Natural killer cell (primary cell): Measurements from ENCODE around the gene GDPD4. TPM values are rescaled to one million over a fixed set of nuclear protein-coding genes. Genes with fewer than 3 reads are reported as not detected.

ENCODE experiments used
- ATAC-seq, 3 donors: fragments of 150-1000 bp in 2 of 3; fragments of 200-7000 bp in 1 of 3; cut with Tn5 transposase; 1 replicate in 1 of 3; 2 replicates in 2 of 3; pipeline ENCODE4 v1.10.0; 2021; ENCODE audit warnings: mild to moderate bottlenecking in 2 of 3, moderate library complexity in 2 of 3
- DNase-seq, 2 donors: peaks; one replicate each; pipeline versions ENCODE4 v3.0.0 to v3.0.0-alpha.2; 2013 to 2021; ENCODE audit warnings: mixed read lengths in 1 of 2
- H3K27ac ChIP-seq: one replicate; pipeline ENCODE4 v1.5.1; 2013; ENCODE audit warnings: mild to moderate bottlenecking, low read length
- H3K27me3 ChIP-seq: one replicate; pipeline ENCODE4 v1.6.1; 2013; ENCODE audit warnings: low read length; ENCODE audit not compliant: control insufficient read depth, insufficient read depth
- H3K36me3 ChIP-seq: one replicate; pipeline ENCODE4 v1.6.1; 2013; ENCODE audit warnings: low read length; ENCODE audit not compliant: control insufficient read depth, insufficient read depth
- H3K4me1 ChIP-seq: one replicate; pipeline ENCODE4 v1.6.1; 2013; ENCODE audit warnings: low read length; ENCODE audit not compliant: control insufficient read depth, insufficient read depth
- H3K4me3 ChIP-seq: one replicate; pipeline ENCODE4 v1.5.1; 2013; ENCODE audit warnings: low read length
- H3K9me3 ChIP-seq: one replicate; pipeline ENCODE4 v1.6.1; 2013; ENCODE audit warnings: low read length; ENCODE audit not compliant: control insufficient read depth, insufficient read depth
- H3K27ac Mint-ChIP-seq, 2 donors: one replicate each; pipeline ENCODE4 v1.8.0; 2022; ENCODE audit warnings: mild to moderate bottlenecking in 2 of 2, mixed read lengths in 2 of 2, moderate library complexity in 1 of 2
- H3K27me3 Mint-ChIP-seq, 2 donors: one replicate each; pipeline ENCODE4 v1.8.0; 2022; ENCODE audit warnings: low read depth in 2 of 2, mixed read lengths in 2 of 2
- H3K36me3 Mint-ChIP-seq: one replicate; pipeline ENCODE4 v1.8.0; 2022; ENCODE audit warnings: mixed read lengths
- H3K4me1 Mint-ChIP-seq, 2 donors: one replicate each; pipeline ENCODE4 v1.8.0; 2022; ENCODE audit warnings: mixed read lengths in 2 of 2
- H3K4me3 Mint-ChIP-seq: one replicate; pipeline ENCODE4 v1.8.0; 2022; ENCODE audit warnings: mild to moderate bottlenecking, moderate library complexity, mixed read lengths
- H3K9me3 Mint-ChIP-seq, 2 donors: one replicate each; pipeline ENCODE4 v1.8.0; 2022; ENCODE audit warnings: mixed read lengths in 2 of 2
- CTCF ChIP-seq: fragments of 200-600 bp; IDR thresholded peaks from one replicate; pipeline ENCODE4 v1.8.0; 2022; ENCODE audit warnings: antibody characterized with exemption
- WGBS: methylation state at CpG from one replicate; pipeline ENCODE4 v1.1.7; 2013; ENCODE audit warnings: missing lambda C conversion rate; ENCODE audit not compliant: insufficient coverage; 5-methylcytosine and 5-hydroxymethylcytosine counted together
- intact Hi-C: fragments of 100-400 bp; cut with micrococcal nuclease; formaldehyde crosslinking; loops from one replicate; pipeline ENCODE4 v1.14.2; 2022
- total RNA-seq, 4 donors: library from RNA; stranded (reverse); fragments of 120-200 nt in 1 of 4; gene quantifications; one replicate each; pipeline versions ENCODE4 v1.2.3 to v1.2.4, GENCODE V29; 2013 to 2022

The GDPD4 gene
- total RNA-seq, 3 donors from 2014 or later (not counting 1 experiment from before 2014, with no cell fraction given) = not detected

- Histone ChIP-seq H3K4me3 (no peak overlapping the region), H3K27ac (no peak overlapping the region), H3K36me3 (no peaks in the 10 kb centered on the region), H3K9me3 (no peaks in the 10 kb centered on the region), H3K27me3 (no peaks in the 10 kb centered on the region), H3K4me1 (no peaks in the 10 kb centered on the region)
- Mint-ChIP-seq H3K27me3 (no peaks in the 10 kb centered on the region), H3K4me1 (no peaks in the 10 kb centered on the region), H3K36me3 (no peaks in the 10 kb centered on the region), H3K4me3 (no peak overlapping the region), H3K9me3 (no peaks in the 10 kb centered on the region), H3K27ac (no peak overlapping the region)
- intact Hi-C loops = no loop called here
- ATAC-seq = no peak
- no peak for DNase-seq
- 88% methylated on average over 10 of the region's 10 CpGs for WGBS
- TF ChIP-seq CTCF = no peak
Observed at GRCh38 chr11:77207019-77207485, 94.4 kb downstream of the GDPD4 start.

- 48% methylated on average over 13 of the region's 13 CpGs for whole genome bisulfite sequencing
- DNase-seq = no peak
Observed at GRCh38 chr11:77206264-77207018, 95.0 kb downstream of the GDPD4 start.

GRCh38 chr11:77205467-77206263 lies 95.8 kb downstream of the GDPD4 start:
- intact Hi-C loops = no loop called here
- Mint-ChIP-seq H3K4me3 (no peak overlapping the region), H3K4me1 (no peaks in the 10 kb centered on the region), H3K9me3 (no peaks in the 10 kb centered on the region), H3K27me3 (no peaks in the 10 kb centered on the region), H3K36me3 (no peaks in the 10 kb centered on the region), H3K27ac (no peak overlapping the region)
- TF ChIP-seq CTCF = no peak
- no peaks in the 10 kb centered on the region for H3K36me3 ChIP-seq
- DNase-seq = no peak
- no peaks in the 10 kb centered on the region for H3K27me3 ChIP-seq
- H3K4me1 ChIP-seq = no peaks in the 10 kb centered on the region
- no peaks in the 10 kb centered on the region for H3K9me3 ChIP-seq
- ATAC-seq = no peak
- 81% methylated on average over 30 of the region's 30 CpGs for WGBS
- no peak overlapping the region for H3K27ac ChIP-seq
- no peak overlapping the region for H3K4me3 ChIP-seq

More at GRCh38 chr11:77206264-77207018, 95.0 kb downstream of the GDPD4 start:
- H3K9me3 Mint-ChIP-seq = no peaks in the 10 kb centered on the region
- no peaks in the 10 kb centered on the region for H3K9me3 ChIP-seq
- intact Hi-C loops = no loop called here
- ATAC-seq = no peak
- no peak overlapping the region for H3K27ac ChIP-seq
- no peak overlapping the region for H3K27ac Mint-ChIP-seq
- H3K4me3 Mint-ChIP-seq = no peak overlapping the region
- no peak for TF ChIP-seq CTCF
- H3K27me3 Mint-ChIP-seq = no peaks in the 10 kb centered on the region
- H3K4me1 Mint-ChIP-seq = no peaks in the 10 kb centered on the region
- H3K4me3 ChIP-seq = no peak overlapping the region
- H3K4me1 ChIP-seq = no peaks in the 10 kb centered on the region
- H3K36me3 ChIP-seq = no peaks in the 10 kb centered on the region
- no peaks in the 10 kb centered on the region for H3K36me3 Mint-ChIP-seq
- no peaks in the 10 kb centered on the region for H3K27me3 ChIP-seq
